GM12878 (cell line): ENCODE results near the gene PRKG1. TPM values are rescaled to one million over a fixed set of nuclear protein-coding genes. Genes with fewer than 3 reads are reported as not detected.
A peak's percentile ranks its signal among the peaks of the same experiment; 100 is the strongest.

Source experiments
- ATAC-seq: fragments of 200-7000 bp; cut with Tn5 transposase; 3 replicates; pipeline ENCODE4 v1.9.1; 2020; ENCODE audit warnings: mild to moderate bottlenecking, moderate library complexity
- BruUV-seq: library from RNA; stranded (reverse); fragments of 400-500 nt; replicated peaks from 2 replicates; lab custom pipeline; 2021; lab: Mats Ljungman, UMichigan
- CTCF ChIA-PET: fragments of 300-600 bp; sonication (Branson Sonifier 250); formaldehyde crosslinking; extraction: SDS; loops from one replicate; lab custom pipeline; 2021; ENCODE audit warnings: inconsistent platforms; lab: Yijun Ruan, JAX
- POLR2A ChIA-PET: fragments of 350-600 bp; formaldehyde crosslinking; extraction: SDS; loops from one replicate; lab custom pipeline; 2021; ENCODE audit warnings: inconsistent platforms; lab: Charles Lee
- RAD21 ChIA-PET: fragments of 300-600 bp; sonication (Branson Sonifier 250); formaldehyde crosslinking; loops from one replicate; lab custom pipeline; 2023; ENCODE audit warnings: antibody characterized with exemption; ENCODE audit not compliant: unreplicated experiment; lab: Charles Lee
- SMC1A ChIA-PET: fragments of 300-600 bp; sonication (Branson Sonifier 250); formaldehyde crosslinking; loops from one replicate; lab custom pipeline; 2023; ENCODE audit not compliant: unreplicated experiment, uncharacterized antibody; lab: Charles Lee
- DNase-seq: peaks from one replicate; pipeline ENCODE4 v3.0.0-alpha.2; 2011; ENCODE audit warnings: low read depth, low spot score
- FAIRE-seq: peaks from 3 replicates; lab custom pipeline; 2011; peaks lifted over from hg19 to GRCh38; lab: Jason Lieb, UNC
- H2AFZ ChIP-seq: 2 replicates; pipeline ENCODE4 v1.6.0; 2011; ENCODE audit warnings: low read depth, low read length, control low read depth; ENCODE audit not compliant: control insufficient read depth
- H3K27ac ChIP-seq: 2 replicates; pipeline ENCODE4 v1.5.1; 2011; ENCODE audit warnings: control low read depth; ENCODE audit not compliant: control insufficient read depth, insufficient read depth
- H3K27me3 ChIP-seq, 2 experiments: replicated peaks in 1 of 2; 2 replicates each; pipeline versions ENCODE4 v1.6.0 to v1.6.1; 2011; ENCODE audit warnings: low read length in 1 of 2; ENCODE audit not compliant: control insufficient read depth in 2 of 2, insufficient read depth in 2 of 2
- H3K36me3 ChIP-seq, 2 experiments: 2 replicates each; pipeline ENCODE4 v1.5.1; 2011; ENCODE audit warnings: low read length in 1 of 2; ENCODE audit not compliant: control insufficient read depth in 2 of 2, insufficient read depth in 2 of 2
- H3K4me1 ChIP-seq: 2 replicates; pipeline ENCODE4 v1.6.1; 2011; ENCODE audit warnings: mild to moderate bottlenecking, low read length, moderate library complexity, mixed read lengths; ENCODE audit not compliant: control insufficient read depth, insufficient read depth
- H3K4me2 ChIP-seq: 2 replicates; pipeline ENCODE4 v1.6.0; 2011; ENCODE audit warnings: control low read depth; ENCODE audit not compliant: control insufficient read depth, insufficient read depth
- H3K4me3 ChIP-seq: fragments of 200-600 bp; sonication (generic); 2 replicates; pipeline ENCODE4 v1.5.1; 2016
- H3K79me2 ChIP-seq: 2 replicates; pipeline ENCODE4 v1.6.0; 2011; ENCODE audit warnings: low read length; ENCODE audit not compliant: control insufficient read depth, insufficient read depth
- H3K9ac ChIP-seq: 2 replicates; pipeline ENCODE4 v1.8.0; 2011; ENCODE audit warnings: low read length, control low read depth, mixed read lengths; ENCODE audit not compliant: control insufficient read depth, insufficient read depth
- H3K9me3 ChIP-seq: replicated peaks from 3 replicates; pipeline ENCODE4 v1.5.1; 2011; ENCODE audit warnings: mild to moderate bottlenecking, low read length; ENCODE audit not compliant: control insufficient read depth, insufficient read depth
- H4K20me1 ChIP-seq: 2 replicates; pipeline ENCODE4 v1.6.0; 2011; ENCODE audit not compliant: control insufficient read depth, insufficient read depth
- CBFB ChIP-seq: IDR thresholded peaks from 2 replicates; pipeline ENCODE4 v1.6.1; 2016; ENCODE audit warnings: antibody characterized with exemption, low read depth
- CEBPB ChIP-seq, 2 experiments: fragments of 150-350 bp in 1 of 2; IDR thresholded peaks; 2 replicates each; pipeline ENCODE4 v1.6.1; 2012 to 2014; ENCODE audit warnings: low read depth in 2 of 2, low read length in 2 of 2, borderline replicate concordance in 1 of 2, inconsistent platforms in 1 of 2
- CREM ChIP-seq: IDR thresholded peaks from 2 replicates; pipeline ENCODE4 v1.6.1; 2014; ENCODE audit warnings: antibody characterized with exemption, low read depth
- EED ChIP-seq: sonication (generic); IDR thresholded peaks from 2 replicates; pipeline ENCODE4 v1.6.1; 2016; ENCODE audit warnings: antibody characterized with exemption, low read depth
- FOXK2 ChIP-seq: fragments of 450-650 bp; IDR thresholded peaks from 2 replicates; pipeline ENCODE4 v1.6.1; 2017; ENCODE audit warnings: mild to moderate bottlenecking, moderate library complexity
- MXI1 ChIP-seq: fragments of 150-350 bp; IDR thresholded peaks from 2 replicates; pipeline ENCODE4 v1.6.1; 2011; ENCODE audit warnings: low read depth, mild to moderate bottlenecking, inconsistent platforms, low read length, improper control_type of control experiment
- NFYA ChIP-seq: IDR thresholded peaks from 2 replicates; pipeline ENCODE4 v1.6.1; 2011; ENCODE audit warnings: low read depth, mild to moderate bottlenecking, low read length, improper control_type of control experiment, borderline replicate concordance
- NFYB ChIP-seq: IDR thresholded peaks from 2 replicates; pipeline ENCODE4 v1.6.1; 2011; ENCODE audit warnings: low read depth, mild to moderate bottlenecking, low read length, improper control_type of control experiment, moderate library complexity; ENCODE audit not compliant: insufficient read depth
- PAX8 ChIP-seq: fragments of 450-650 bp; IDR thresholded peaks from 2 replicates; pipeline ENCODE4 v1.6.1; 2017; ENCODE audit warnings: mild to moderate bottlenecking, moderate library complexity
- POLR2AphosphoS5 ChIP-seq: IDR thresholded peaks from 2 replicates; pipeline ENCODE4 v1.6.1; 2011; ENCODE audit warnings: mild to moderate bottlenecking, low read length, inconsistent platforms
- POU2F2 ChIP-seq: IDR thresholded peaks from 3 replicates; pipeline ENCODE4 v1.6.1; 2011; ENCODE audit warnings: low read depth, mild to moderate bottlenecking, low read length, borderline replicate concordance
- RBBP5 ChIP-seq: fragments of 200-600 bp; sonication (generic); conservative IDR thresholded peaks from 2 replicates; pipeline ENCODE4 v1.6.1; 2016
- in situ Hi-C: fragments of 300-500 bp; cut with MboI; formaldehyde crosslinking; loops from 9 replicates; pipeline ENCODE4 v1.14.3; 2018; ENCODE audit warnings: mixed read lengths
- intact Hi-C: fragments of 100-400 bp; cut with micrococcal nuclease; formaldehyde crosslinking; loops from one replicate; pipeline ENCODE4 v1.14.2; 2022; ENCODE audit not compliant: unreplicated experiment
- polyA plus RNA-seq, 11 experiments: library from polyadenylated mRNA; depleted of rRNA in 4 of 11; unstranded in 6 of 11; stranded (reverse) in 5 of 11; fragments of >200 nt; fragmentation: Nextera tagmentation in 4 of 11; fragmentation: Illumina TruSeq in 1 of 11; extraction: Ambion mirVana in 4 of 11; extraction: Trizol in 1 of 11; gene quantifications; 1 replicate in 1 of 11; 2 replicates in 10 of 11; pipeline versions ENCODE4 v1.2.1 to v1.2.3, GENCODE V29; 2011 to 2016; ENCODE audit warnings: inconsistent platforms in 2 of 11, missing spikeins in 2 of 11, low read depth in 1 of 11
- total RNA-seq, 4 experiments: library from RNA; depleted of rRNA in 3 of 4; stranded (reverse); fragments of >200 nt in 3 of 4; fragmentation: Illumina TruSeq in 1 of 4; extraction: Trizol in 1 of 4; gene quantifications; 2 replicates each; pipeline versions ENCODE4 v1.2.1 to v1.2.3, GENCODE V29; 2013 to 2021
- TF ChIP-seq, protein P1 (sequence below): fragments of 450-650 bp; conservative IDR thresholded peaks from 2 replicates; pipeline ENCODE4 v1.6.1; 2017; ENCODE audit warnings: mild to moderate bottlenecking, moderate library complexity
- TF ChIP-seq, protein P2 (sequence below): fragments of 450-650 bp; IDR thresholded peaks from 2 replicates; pipeline ENCODE4 v1.6.1; 2016; ENCODE audit warnings: mild to moderate bottlenecking
- TF ChIP-seq, protein P3 (sequence below): fragments of 450-650 bp; formaldehyde crosslinking; IDR thresholded peaks from 2 replicates; pipeline ENCODE4 v1.5.0; 2022; ENCODE audit warnings: mild to moderate bottlenecking, missing genetic modification characterization
- TF ChIP-seq, protein P4 (sequence below): IDR thresholded peaks from 2 replicates; pipeline ENCODE4 v1.6.1; 2012; ENCODE audit warnings: low read length, inconsistent platforms

Gene PRKG1
- total and polyA plus RNA-seq, 10 of the 15 experiments (the other 5 are each of a cell fraction or from before 2014, with no cell fraction given) = 0.04 to 0.05 TPM; not detected in 8

DNA sequence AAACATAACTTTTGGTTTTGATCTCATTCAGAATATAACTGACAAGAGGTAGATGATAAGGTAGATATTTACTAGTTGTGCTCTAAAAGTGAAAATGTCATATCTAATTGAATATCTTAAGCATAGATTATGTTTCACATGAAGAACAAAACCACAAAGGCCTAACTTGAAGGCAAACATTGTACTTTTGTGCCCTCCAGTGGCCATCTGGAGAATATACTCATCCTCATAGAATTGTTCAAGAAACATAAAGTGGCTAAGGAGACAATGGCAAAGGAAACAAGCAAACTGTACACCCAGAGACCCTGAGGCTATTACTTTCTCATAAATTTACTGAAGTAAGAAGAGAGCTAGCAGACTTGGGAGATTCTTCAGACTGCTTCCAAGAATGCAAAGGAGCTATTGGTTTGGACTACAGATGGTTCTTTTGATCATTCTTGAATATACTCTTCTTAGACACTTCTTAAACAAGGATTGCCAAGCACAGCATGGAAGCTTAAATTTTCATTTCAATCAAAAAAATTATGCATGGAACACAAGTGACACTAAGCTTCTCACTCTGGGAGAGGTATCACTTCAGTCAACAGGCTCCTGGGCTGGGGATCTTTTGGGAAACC is 1141.6 kb downstream of the PRKG1 start:
- H3K9ac ChIP-seq = no peak overlapping the region
- POLR2A ChIA-PET = no interaction called here
- BruUV-seq = no TSS peak
- no peak overlapping the region for H2AFZ ChIP-seq
- RAD21 ChIA-PET = interaction anchor here (1.1 to 1.7 kb wide), 2 partner anchors 14 to 827 kb away, joined by 3 to 8 read pairs; no protein-coding TSS in a partner anchor
- peaks cover 8% of the 10 kb centered on the region for H3K4me1 ChIP-seq
- no peaks in the 10 kb centered on the region for H3K36me3 ChIP-seq
- H3K4me3 ChIP-seq = no peak overlapping the region
- peak; percentile 91 for ATAC-seq
- no peaks in the 10 kb centered on the region for H3K9me3 ChIP-seq
- no peaks in the 10 kb centered on the region for H3K27me3 ChIP-seq
- SMC1A ChIA-PET = interaction anchor here (1.6 to 1.7 kb wide), 3 partner anchors 11 to 827 kb away, joined by 4 to 17 read pairs (median 6); no protein-coding TSS in a partner anchor
- CTCF ChIA-PET = interaction anchor here (0.6 to 5.0 kb wide), 17 partner anchors 12 to 1211 kb away, joined by 3 to 31 read pairs (median 3); no protein-coding TSS in a partner anchor
- peak; percentile 32 for DNase-seq
- H3K79me2 ChIP-seq = no peaks in the 10 kb centered on the region
- H3K4me2 ChIP-seq = no peak overlapping the region
- in situ Hi-C loops = loop anchor here (10.0 to 25.0 kb wide), 2 partner anchors 821 to 1204 kb away; no protein-coding TSS in a partner anchor
- no peaks in the 10 kb centered on the region for H4K20me1 ChIP-seq
- no peak overlapping the region for H3K27ac ChIP-seq
- intact Hi-C loops = loop anchor here (1.0 to 5.0 kb wide), 3 partner anchors 254 to 1213 kb away; no protein-coding TSS in a partner anchor
- peak; percentile 93 for FAIRE-seq
- TF ChIP-seq POLR2AphosphoS5 (no peak), NFYA (no peak), CBFB (peak; percentile 39; the same call in 1 of the 2 replicates), POU2F2 (no peak), MXI1 (no peak), NFYB (no peak), CEBPB (IDR thresholded peaks at IDR 0.05; ENCODE audit: borderline replicate concordance in 1 of 2, low read depth in 2 of 2, low read length in 2 of 2) (no peak), CREM (no peak), EED (no peak), PAX8 (no peak), RBBP5 (no peak), FOXK2 (no peak)
- TF ChIP-seq, protein P1, sequence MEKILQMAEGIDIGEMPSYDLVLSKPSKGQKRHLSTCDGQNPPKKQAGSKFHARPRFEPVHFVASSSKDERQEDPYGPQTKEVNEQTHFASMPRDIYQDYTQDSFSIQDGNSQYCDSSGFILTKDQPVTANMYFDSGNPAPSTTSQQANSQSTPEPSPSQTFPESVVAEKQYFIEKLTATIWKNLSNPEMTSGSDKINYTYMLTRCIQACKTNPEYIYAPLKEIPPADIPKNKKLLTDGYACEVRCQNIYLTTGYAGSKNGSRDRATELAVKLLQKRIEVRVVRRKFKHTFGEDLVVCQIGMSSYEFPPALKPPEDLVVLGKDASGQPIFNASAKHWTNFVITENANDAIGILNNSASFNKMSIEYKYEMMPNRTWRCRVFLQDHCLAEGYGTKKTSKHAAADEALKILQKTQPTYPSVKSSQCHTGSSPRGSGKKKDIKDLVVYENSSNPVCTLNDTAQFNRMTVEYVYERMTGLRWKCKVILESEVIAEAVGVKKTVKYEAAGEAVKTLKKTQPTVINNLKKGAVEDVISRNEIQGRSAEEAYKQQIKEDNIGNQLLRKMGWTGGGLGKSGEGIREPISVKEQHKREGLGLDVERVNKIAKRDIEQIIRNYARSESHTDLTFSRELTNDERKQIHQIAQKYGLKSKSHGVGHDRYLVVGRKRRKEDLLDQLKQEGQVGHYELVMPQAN = no peak
- TF ChIP-seq, protein P2, sequence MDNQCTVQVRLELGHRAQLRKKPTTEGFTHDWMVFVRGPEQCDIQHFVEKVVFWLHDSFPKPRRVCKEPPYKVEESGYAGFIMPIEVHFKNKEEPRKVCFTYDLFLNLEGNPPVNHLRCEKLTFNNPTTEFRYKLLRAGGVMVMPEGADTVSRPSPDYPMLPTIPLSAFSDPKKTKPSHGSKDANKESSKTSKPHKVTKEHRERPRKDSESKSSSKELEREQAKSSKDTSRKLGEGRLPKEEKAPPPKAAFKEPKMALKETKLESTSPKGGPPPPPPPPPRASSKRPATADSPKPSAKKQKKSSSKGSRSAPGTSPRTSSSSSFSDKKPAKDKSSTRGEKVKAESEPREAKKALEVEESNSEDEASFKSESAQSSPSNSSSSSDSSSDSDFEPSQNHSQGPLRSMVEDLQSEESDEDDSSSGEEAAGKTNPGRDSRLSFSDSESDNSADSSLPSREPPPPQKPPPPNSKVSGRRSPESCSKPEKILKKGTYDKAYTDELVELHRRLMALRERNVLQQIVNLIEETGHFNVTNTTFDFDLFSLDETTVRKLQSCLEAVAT = no peak
- TF ChIP-seq, protein P3, sequence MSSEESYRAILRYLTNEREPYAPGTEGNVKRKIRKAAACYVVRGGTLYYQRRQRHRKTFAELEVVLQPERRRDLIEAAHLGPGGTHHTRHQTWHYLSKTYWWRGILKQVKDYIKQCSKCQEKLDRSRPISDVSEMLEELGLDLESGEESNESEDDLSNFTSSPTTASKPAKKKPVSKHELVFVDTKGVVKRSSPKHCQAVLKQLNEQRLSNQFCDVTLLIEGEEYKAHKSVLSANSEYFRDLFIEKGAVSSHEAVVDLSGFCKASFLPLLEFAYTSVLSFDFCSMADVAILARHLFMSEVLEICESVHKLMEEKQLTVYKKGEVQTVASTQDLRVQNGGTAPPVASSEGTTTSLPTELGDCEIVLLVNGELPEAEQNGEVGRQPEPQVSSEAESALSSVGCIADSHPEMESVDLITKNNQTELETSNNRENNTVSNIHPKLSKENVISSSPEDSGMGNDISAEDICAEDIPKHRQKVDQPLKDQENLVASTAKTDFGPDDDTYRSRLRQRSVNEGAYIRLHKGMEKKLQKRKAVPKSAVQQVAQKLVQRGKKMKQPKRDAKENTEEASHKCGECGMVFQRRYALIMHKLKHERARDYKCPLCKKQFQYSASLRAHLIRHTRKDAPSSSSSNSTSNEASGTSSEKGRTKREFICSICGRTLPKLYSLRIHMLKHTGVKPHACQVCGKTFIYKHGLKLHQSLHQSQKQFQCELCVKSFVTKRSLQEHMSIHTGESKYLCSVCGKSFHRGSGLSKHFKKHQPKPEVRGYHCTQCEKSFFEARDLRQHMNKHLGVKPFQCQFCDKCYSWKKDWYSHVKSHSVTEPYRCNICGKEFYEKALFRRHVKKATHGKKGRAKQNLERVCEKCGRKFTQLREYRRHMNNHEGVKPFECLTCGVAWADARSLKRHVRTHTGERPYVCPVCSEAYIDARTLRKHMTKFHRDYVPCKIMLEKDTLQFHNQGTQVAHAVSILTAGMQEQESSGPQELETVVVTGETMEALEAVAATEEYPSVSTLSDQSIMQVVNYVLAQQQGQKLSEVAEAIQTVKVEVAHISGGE (CRISPR knock-in tag) = no peak
- TF ChIP-seq, protein P4, sequence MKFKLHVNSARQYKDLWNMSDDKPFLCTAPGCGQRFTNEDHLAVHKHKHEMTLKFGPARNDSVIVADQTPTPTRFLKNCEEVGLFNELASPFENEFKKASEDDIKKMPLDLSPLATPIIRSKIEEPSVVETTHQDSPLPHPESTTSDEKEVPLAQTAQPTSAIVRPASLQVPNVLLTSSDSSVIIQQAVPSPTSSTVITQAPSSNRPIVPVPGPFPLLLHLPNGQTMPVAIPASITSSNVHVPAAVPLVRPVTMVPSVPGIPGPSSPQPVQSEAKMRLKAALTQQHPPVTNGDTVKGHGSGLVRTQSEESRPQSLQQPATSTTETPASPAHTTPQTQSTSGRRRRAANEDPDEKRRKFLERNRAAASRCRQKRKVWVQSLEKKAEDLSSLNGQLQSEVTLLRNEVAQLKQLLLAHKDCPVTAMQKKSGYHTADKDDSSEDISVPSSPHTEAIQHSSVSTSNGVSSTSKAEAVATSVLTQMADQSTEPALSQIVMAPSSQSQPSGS = no peak
